Measurements from ENCODE around the gene CEP128.
"Not testable (repeated sequence)": the region's sequence is repeated elsewhere in the genome, so short reads cannot be mapped to it uniquely, and the experiment has no call there.

Gene CEP128

GRCh38 chr14:80953211-80953610, 11.7 kb upstream of the CEP128 start:
- not testable (repeated sequence) for DNase-seq (ENCODE audit: low read depth)

- no peak for DNase-seq (ENCODE audit: low read depth)
Observed at GRCh38 chr14:80951491-80951890, 10.0 kb upstream of the CEP128 start.

- DNase-seq (ENCODE audit: low read depth): no peak
Observed at GRCh38 chr14:80948291-80948690, 6.8 kb upstream of the CEP128 start.

GRCh38 chr14:80946797-80947196, 5.3 kb upstream of the CEP128 start:
- no peak for DNase-seq (ENCODE audit: low read depth)

GRCh38 chr14:80946187-80946586, 4.6 kb upstream of the CEP128 start:
- DNase-seq (ENCODE audit: low read depth): no peak

- DNase-seq (ENCODE audit: low read depth): no peak
Observed at GRCh38 chr14:80944861-80945617, 3.5 kb upstream of the CEP128 start.

- no peak for DNase-seq (ENCODE audit: low read depth)
Observed at GRCh38 chr14:80942191-80942600, 658 bp upstream of the CEP128 start.

GRCh38 chr14:80940146-80940545, 1.4 kb downstream of the CEP128 start:
- no peak for DNase-seq (ENCODE audit: low read depth)

GRCh38 chr14:80933686-80934085, 7.9 kb downstream of the CEP128 start:
- DNase-seq (ENCODE audit: low read depth): no peak

GRCh38 chr14:80933282-80933681, 8.3 kb downstream of the CEP128 start:
- DNase-seq (ENCODE audit: low read depth): no peak

GRCh38 chr14:80930836-80931389, 10.6 kb downstream of the CEP128 start:
- DNase-seq (ENCODE audit: low read depth): peak; percentile 80

GRCh38 chr14:80930095-80930494, 11.4 kb downstream of the CEP128 start:
- DNase-seq (ENCODE audit: low read depth): no peak

GRCh38 chr14:80927083-80927989, 14.2 kb downstream of the CEP128 start:
- no peak for DNase-seq (ENCODE audit: low read depth)

- peak; percentile 41 for DNase-seq (ENCODE audit: low read depth)
Observed at GRCh38 chr14:80926397-80927082, 15.0 kb downstream of the CEP128 start.

- DNase-seq (ENCODE audit: low read depth): no peak
Observed at GRCh38 chr14:80924365-80925103, 17.0 kb downstream of the CEP128 start.

- no peak for DNase-seq (ENCODE audit: low read depth)
Observed at GRCh38 chr14:80923368-80923767, 18.2 kb downstream of the CEP128 start.

GRCh38 chr14:80919622-80920021, 21.9 kb downstream of the CEP128 start:
- DNase-seq (ENCODE audit: low read depth): no peak

- DNase-seq (ENCODE audit: low read depth): not testable (repeated sequence)
Observed at GRCh38 chr14:80912013-80912412, 29.5 kb downstream of the CEP128 start.

GRCh38 chr14:80906946-80907345, 34.6 kb downstream of the CEP128 start:
- DNase-seq (ENCODE audit: low read depth): peak; percentile 10

- no peak for DNase-seq (ENCODE audit: low read depth)
Observed at GRCh38 chr14:80906336-80906735, 35.2 kb downstream of the CEP128 start.

GRCh38 chr14:80902608-80903007, 38.9 kb downstream of the CEP128 start:
- DNase-seq (ENCODE audit: low read depth): no peak

Measured in GM04504 (cell line).